Duodenal mucosa (tissue), 2 donors: ENCODE data around the gene ZDHHC9.

Experiments
- H3K27ac ChIP-seq: one replicate; pipeline ENCODE4 v1.7.0; 2013; ENCODE audit warnings: low read depth, low read length
- H3K27me3 ChIP-seq, 2 donors: one replicate each; pipeline ENCODE4 v1.7.0; 2013; ENCODE audit warnings: low read length in 2 of 2, control low read depth in 1 of 2; ENCODE audit not compliant: insufficient read depth in 2 of 2, control insufficient read depth in 1 of 2
- H3K36me3 ChIP-seq, 2 donors: one replicate each; pipeline ENCODE4 v1.7.0; 2013; ENCODE audit warnings: low read length in 2 of 2, control low read depth in 1 of 2; ENCODE audit not compliant: insufficient read depth in 2 of 2, control insufficient read depth in 1 of 2
- H3K4me1 ChIP-seq, 2 donors: one replicate each; pipeline ENCODE4 v1.7.0; 2013; ENCODE audit warnings: low read length in 2 of 2, control low read depth in 1 of 2; ENCODE audit not compliant: insufficient read depth in 2 of 2, control insufficient read depth in 1 of 2
- H3K4me3 ChIP-seq, 2 donors: one replicate each; pipeline ENCODE4 v1.7.0; 2013; ENCODE audit warnings: low read length in 2 of 2, low read depth in 1 of 2
- H3K9ac ChIP-seq, 2 donors: one replicate each; pipeline ENCODE4 v1.7.0; 2013; ENCODE audit warnings: low read length in 2 of 2, low read depth in 1 of 2
- H3K9me3 ChIP-seq, 2 donors: one replicate each; pipeline ENCODE4 v1.7.0; 2013; ENCODE audit warnings: low read length in 2 of 2, control low read depth in 1 of 2; ENCODE audit not compliant: control insufficient read depth in 1 of 2

ZDHHC9 gene

DNA sequence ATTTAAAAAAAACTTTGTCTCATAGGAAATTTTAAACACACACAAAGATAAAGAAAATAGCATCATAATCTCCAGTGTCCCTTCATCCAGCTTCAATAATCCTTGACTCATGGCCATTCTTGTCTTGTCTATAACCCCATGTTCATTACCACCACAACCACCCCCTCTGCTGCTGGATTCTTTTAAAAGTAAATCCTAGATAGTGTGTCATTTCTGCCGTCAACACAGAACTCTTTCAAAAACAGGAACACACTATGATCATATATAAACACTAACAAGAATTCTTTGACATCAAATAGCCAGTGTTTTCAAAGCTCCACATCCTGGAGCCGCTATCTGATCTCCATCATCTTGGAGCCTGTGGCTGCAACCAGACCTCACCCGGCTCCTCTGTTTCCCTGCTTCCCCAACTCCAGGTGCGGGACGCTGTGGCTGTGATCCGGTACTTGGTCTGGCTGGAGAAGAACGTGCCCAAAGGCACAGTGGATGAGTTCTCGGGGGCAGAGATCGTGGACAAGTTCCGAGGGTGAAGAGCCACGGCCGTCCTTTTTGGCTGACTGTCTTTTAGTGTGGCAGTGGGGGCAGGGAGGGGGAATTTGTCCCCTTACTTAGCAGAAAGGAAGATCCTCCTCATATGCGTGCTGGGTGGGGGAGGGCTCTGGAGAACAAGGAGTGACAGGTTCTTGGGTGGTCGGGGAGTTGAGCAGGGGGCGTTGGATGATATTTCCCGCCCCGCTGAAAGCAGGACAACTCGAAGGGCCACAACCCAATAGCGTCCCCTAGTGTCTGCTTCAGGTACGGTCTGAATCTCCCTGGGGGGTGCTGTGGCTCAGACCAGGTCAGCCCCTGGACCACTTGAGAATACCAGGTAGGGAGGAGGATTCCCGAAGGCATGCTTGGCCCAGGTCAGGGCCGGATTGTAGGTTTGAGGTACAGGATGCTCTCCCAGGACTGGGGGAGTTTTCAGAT, 89.3 kb downstream of the ZDHHC9 start:
- Histone ChIP-seq H3K36me3 (no peaks in the 10 kb centered on the region), H3K9me3 (no peaks in the 10 kb centered on the region), H3K27me3 (no peaks in the 10 kb centered on the region), H3K27ac (no peak overlapping the region), H3K4me3 (no peak overlapping the region), H3K9ac (no peak overlapping the region), H3K4me1 (peaks cover 8% of the 10 kb centered on the region in 2 donors)
